GM12878 (cell line): ENCODE results near the gene RBAK. TPM values are rescaled to one million over a fixed set of nuclear protein-coding genes. Genes with fewer than 3 reads are reported as not detected.

Experiments used
- GATAD2B ChIP-seq: fragments of 450-650 bp; conservative IDR thresholded peaks from 2 replicates; pipeline ENCODE4 v1.6.1; 2017; ENCODE audit warnings: low read depth, mild to moderate bottlenecking, moderate library complexity
- HDAC2 ChIP-seq: fragments of 200-600 bp; sonication (generic); IDR thresholded peaks from 2 replicates; pipeline ENCODE4 v1.6.1; 2017
- KDM1A ChIP-seq: fragments of 200-600 bp; sonication (generic); IDR thresholded peaks from 2 replicates; pipeline ENCODE4 v1.6.1; 2016; ENCODE audit warnings: borderline replicate concordance
- MTA3 ChIP-seq: IDR thresholded peaks from 2 replicates; pipeline ENCODE4 v1.6.1; 2012; ENCODE audit warnings: low read length, inconsistent platforms, borderline replicate concordance
- MYC ChIP-seq: IDR thresholded peaks from 2 replicates; pipeline ENCODE4 v1.6.1; 2011; ENCODE audit warnings: mild to moderate bottlenecking, low read length, moderate library complexity, inconsistent platforms; ENCODE audit not compliant: insufficient read depth, insufficient replicate concordance, insufficient read length, severe bottlenecking
- NFYA ChIP-seq: IDR thresholded peaks from 2 replicates; pipeline ENCODE4 v1.6.1; 2011; ENCODE audit warnings: low read depth, mild to moderate bottlenecking, low read length, improper control_type of control experiment, borderline replicate concordance
- PML ChIP-seq: IDR thresholded peaks from 2 replicates; pipeline ENCODE4 v1.6.1; 2012; ENCODE audit warnings: low read length, inconsistent platforms
- RAD21 ChIP-seq: IDR thresholded peaks from 2 replicates; pipeline ENCODE4 v1.6.1; 2011; ENCODE audit warnings: mild to moderate bottlenecking, low read depth, low read length, moderate library complexity; ENCODE audit not compliant: insufficient read depth
- SMC3 ChIP-seq: IDR thresholded peaks from 2 replicates; pipeline ENCODE4 v1.6.1; 2011; ENCODE audit warnings: low read length, improper control_type of control experiment, borderline replicate concordance
- polyA plus RNA-seq, 11 experiments: library from polyadenylated mRNA; depleted of rRNA in 4 of 11; unstranded in 6 of 11; stranded (reverse) in 5 of 11; fragments of >200 nt; fragmentation: Nextera tagmentation in 4 of 11; fragmentation: Illumina TruSeq in 1 of 11; extraction: Ambion mirVana in 4 of 11; extraction: Trizol in 1 of 11; gene quantifications; 1 replicate in 1 of 11; 2 replicates in 10 of 11; pipeline versions ENCODE4 v1.2.1 to v1.2.3, GENCODE V29; 2011 to 2016; ENCODE audit warnings: inconsistent platforms in 2 of 11, missing spikeins in 2 of 11, low read depth in 1 of 11
- total RNA-seq, 4 experiments: library from RNA; depleted of rRNA in 3 of 4; stranded (reverse); fragments of >200 nt in 3 of 4; fragmentation: Illumina TruSeq in 1 of 4; extraction: Trizol in 1 of 4; gene quantifications; 2 replicates each; pipeline versions ENCODE4 v1.2.1 to v1.2.3, GENCODE V29; 2013 to 2021
- TF ChIP-seq, protein P1 (sequence below): fragments of 450-650 bp; formaldehyde crosslinking; IDR thresholded peaks from 2 replicates; pipeline ENCODE4 v1.5.0; 2022; ENCODE audit warnings: mild to moderate bottlenecking, missing genetic modification characterization
- TF ChIP-seq, protein P2 (sequence below): IDR thresholded peaks from 2 replicates; pipeline ENCODE4 v1.6.1; 2011; ENCODE audit warnings: low read depth, low read length, improper control_type of control experiment, borderline replicate concordance
- TF ChIP-seq, protein P3 (sequence below): fragments of 450-650 bp; IDR thresholded peaks from 2 replicates; pipeline ENCODE4 v1.6.1; 2017; ENCODE audit warnings: mild to moderate bottlenecking
- TF ChIP-seq, protein P4 (sequence below): fragments of 450-650 bp; IDR thresholded peaks from 2 replicates; pipeline ENCODE4 v1.6.1; 2016; ENCODE audit warnings: mild to moderate bottlenecking, moderate library complexity, borderline replicate concordance

RBAK gene
- total and polyA plus RNA-seq, 10 of the 15 experiments (the other 5 are each of a cell fraction or from before 2014, with no cell fraction given): 1.9 to 10.2 (median 5.9) TPM

DNA sequence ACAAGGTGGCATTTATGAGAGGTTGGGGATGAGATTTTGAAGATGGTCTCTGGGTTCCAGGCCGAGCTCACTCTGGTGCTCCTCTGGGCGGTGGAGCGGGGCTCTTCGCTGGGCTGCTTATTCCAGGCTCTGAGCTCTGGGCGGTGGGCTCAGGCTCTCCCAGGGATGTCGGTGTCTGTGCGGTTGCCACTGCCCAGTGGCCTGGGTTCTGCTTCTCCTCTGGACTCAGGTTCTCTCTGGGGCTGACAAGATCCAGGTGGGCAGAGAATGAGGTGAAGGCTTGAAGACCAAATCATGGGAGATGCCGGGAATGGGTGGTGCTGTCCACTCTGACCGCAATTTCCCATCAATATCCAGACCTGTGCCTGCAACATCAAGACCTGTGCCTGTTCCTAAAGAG is 40.6 kb downstream of the RBAK start (continued):
- TF ChIP-seq PML: no peak
- TF ChIP-seq GATAD2B: no peak
- TF ChIP-seq, protein P1, sequence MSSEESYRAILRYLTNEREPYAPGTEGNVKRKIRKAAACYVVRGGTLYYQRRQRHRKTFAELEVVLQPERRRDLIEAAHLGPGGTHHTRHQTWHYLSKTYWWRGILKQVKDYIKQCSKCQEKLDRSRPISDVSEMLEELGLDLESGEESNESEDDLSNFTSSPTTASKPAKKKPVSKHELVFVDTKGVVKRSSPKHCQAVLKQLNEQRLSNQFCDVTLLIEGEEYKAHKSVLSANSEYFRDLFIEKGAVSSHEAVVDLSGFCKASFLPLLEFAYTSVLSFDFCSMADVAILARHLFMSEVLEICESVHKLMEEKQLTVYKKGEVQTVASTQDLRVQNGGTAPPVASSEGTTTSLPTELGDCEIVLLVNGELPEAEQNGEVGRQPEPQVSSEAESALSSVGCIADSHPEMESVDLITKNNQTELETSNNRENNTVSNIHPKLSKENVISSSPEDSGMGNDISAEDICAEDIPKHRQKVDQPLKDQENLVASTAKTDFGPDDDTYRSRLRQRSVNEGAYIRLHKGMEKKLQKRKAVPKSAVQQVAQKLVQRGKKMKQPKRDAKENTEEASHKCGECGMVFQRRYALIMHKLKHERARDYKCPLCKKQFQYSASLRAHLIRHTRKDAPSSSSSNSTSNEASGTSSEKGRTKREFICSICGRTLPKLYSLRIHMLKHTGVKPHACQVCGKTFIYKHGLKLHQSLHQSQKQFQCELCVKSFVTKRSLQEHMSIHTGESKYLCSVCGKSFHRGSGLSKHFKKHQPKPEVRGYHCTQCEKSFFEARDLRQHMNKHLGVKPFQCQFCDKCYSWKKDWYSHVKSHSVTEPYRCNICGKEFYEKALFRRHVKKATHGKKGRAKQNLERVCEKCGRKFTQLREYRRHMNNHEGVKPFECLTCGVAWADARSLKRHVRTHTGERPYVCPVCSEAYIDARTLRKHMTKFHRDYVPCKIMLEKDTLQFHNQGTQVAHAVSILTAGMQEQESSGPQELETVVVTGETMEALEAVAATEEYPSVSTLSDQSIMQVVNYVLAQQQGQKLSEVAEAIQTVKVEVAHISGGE (CRISPR knock-in tag): no peak
- TF ChIP-seq, protein P2, sequence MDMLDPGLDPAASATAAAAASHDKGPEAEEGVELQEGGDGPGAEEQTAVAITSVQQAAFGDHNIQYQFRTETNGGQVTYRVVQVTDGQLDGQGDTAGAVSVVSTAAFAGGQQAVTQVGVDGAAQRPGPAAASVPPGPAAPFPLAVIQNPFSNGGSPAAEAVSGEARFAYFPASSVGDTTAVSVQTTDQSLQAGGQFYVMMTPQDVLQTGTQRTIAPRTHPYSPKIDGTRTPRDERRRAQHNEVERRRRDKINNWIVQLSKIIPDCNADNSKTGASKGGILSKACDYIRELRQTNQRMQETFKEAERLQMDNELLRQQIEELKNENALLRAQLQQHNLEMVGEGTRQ: no peak
- TF ChIP-seq, protein P3, sequence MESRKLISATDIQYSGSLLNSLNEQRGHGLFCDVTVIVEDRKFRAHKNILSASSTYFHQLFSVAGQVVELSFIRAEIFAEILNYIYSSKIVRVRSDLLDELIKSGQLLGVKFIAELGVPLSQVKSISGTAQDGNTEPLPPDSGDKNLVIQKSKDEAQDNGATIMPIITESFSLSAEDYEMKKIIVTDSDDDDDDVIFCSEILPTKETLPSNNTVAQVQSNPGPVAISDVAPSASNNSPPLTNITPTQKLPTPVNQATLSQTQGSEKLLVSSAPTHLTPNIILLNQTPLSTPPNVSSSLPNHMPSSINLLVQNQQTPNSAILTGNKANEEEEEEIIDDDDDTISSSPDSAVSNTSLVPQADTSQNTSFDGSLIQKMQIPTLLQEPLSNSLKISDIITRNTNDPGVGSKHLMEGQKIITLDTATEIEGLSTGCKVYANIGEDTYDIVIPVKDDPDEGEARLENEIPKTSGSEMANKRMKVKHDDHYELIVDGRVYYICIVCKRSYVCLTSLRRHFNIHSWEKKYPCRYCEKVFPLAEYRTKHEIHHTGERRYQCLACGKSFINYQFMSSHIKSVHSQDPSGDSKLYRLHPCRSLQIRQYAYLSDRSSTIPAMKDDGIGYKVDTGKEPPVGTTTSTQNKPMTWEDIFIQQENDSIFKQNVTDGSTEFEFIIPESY: no peak
- no peak for TF ChIP-seq MYC
- TF ChIP-seq MTA3: no peak
- no peak for TF ChIP-seq KDM1A
- TF ChIP-seq, protein P4, sequence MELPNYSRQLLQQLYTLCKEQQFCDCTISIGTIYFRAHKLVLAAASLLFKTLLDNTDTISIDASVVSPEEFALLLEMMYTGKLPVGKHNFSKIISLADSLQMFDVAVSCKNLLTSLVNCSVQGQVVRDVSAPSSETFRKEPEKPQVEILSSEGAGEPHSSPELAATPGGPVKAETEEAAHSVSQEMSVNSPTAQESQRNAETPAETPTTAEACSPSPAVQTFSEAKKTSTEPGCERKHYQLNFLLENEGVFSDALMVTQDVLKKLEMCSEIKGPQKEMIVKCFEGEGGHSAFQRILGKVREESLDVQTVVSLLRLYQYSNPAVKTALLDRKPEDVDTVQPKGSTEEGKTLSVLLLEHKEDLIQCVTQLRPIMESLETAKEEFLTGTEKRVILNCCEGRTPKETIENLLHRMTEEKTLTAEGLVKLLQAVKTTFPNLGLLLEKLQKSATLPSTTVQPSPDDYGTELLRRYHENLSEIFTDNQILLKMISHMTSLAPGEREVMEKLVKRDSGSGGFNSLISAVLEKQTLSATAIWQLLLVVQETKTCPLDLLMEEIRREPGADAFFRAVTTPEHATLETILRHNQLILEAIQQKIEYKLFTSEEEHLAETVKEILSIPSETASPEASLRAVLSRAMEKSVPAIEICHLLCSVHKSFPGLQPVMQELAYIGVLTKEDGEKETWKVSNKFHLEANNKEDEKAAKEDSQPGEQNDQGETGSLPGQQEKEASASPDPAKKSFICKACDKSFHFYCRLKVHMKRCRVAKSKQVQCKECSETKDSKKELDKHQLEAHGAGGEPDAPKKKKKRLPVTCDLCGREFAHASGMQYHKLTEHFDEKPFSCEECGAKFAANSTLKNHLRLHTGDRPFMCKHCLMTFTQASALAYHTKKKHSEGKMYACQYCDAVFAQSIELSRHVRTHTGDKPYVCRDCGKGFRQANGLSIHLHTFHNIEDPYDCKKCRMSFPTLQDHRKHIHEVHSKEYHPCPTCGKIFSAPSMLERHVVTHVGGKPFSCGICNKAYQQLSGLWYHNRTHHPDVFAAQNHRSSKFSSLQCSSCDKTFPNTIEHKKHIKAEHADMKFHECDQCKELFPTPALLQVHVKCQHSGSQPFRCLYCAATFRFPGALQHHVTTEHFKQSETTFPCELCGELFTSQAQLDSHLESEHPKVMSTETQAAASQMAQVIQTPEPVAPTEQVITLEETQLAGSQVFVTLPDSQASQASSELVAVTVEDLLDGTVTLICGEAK: no peak
- no peak for TF ChIP-seq RAD21
- TF ChIP-seq NFYA: no peak
- TF ChIP-seq SMC3: no peak
- no peak for TF ChIP-seq HDAC2
